ENCODE data around the gene RNU1-1.
A peak's percentile ranks its signal among the peaks of the same experiment; 100 is the strongest.
"Not testable (repeated sequence)": the region's sequence is repeated elsewhere in the genome, so short reads cannot be mapped to it uniquely, and the experiment has no call there.

The RNU1-1 gene

GRCh38 chr1:16514107-16515055 is at the start of gene RNU1-1:
RNU1-1 (minus strand) TSS chr1:16514285.
- DNase-seq = peak; percentile 80

- DNase-seq = not testable (repeated sequence)
Observed at GRCh38 chr1:16561035-16561434, 47.0 kb upstream of the RNU1-1 start.

- DNase-seq = not testable (repeated sequence)
Observed at GRCh38 chr1:16560498-16560897, 46.4 kb upstream of the RNU1-1 start.

GRCh38 chr1:16559688-16560087 is 45.6 kb upstream of the RNU1-1 start:
- DNase-seq = not testable (repeated sequence)

- not testable (repeated sequence) for DNase-seq
Observed at GRCh38 chr1:16557034-16557433, 42.9 kb upstream of the RNU1-1 start.

GRCh38 chr1:16553244-16553643 is 39.2 kb upstream of the RNU1-1 start:
- DNase-seq = not testable (repeated sequence)

GRCh38 chr1:16550212-16550918 is 36.3 kb upstream of the RNU1-1 start:
- DNase-seq = not testable (repeated sequence)

GRCh38 chr1:16549545-16549944 is 35.5 kb upstream of the RNU1-1 start:
- not testable (repeated sequence) for DNase-seq

- DNase-seq = not testable (repeated sequence)
Observed at GRCh38 chr1:16547502-16548241, 33.6 kb upstream of the RNU1-1 start.

GRCh38 chr1:16545682-16546095 is 31.6 kb upstream of the RNU1-1 start:
- not testable (repeated sequence) for DNase-seq

GRCh38 chr1:16540421-16540893 is 26.4 kb upstream of the RNU1-1 start:
- not testable (repeated sequence) for DNase-seq

- not testable (repeated sequence) for DNase-seq
Observed at GRCh38 chr1:16537528-16537927, 23.4 kb upstream of the RNU1-1 start.

- not testable (repeated sequence) for DNase-seq
Observed at GRCh38 chr1:16536796-16537195, 22.7 kb upstream of the RNU1-1 start.

- DNase-seq = not testable (repeated sequence)
Observed at GRCh38 chr1:16535898-16536297, 21.8 kb upstream of the RNU1-1 start.

GRCh38 chr1:16535487-16535886 is 21.4 kb upstream of the RNU1-1 start:
- DNase-seq = not testable (repeated sequence)

GRCh38 chr1:16534829-16535456 is 20.9 kb upstream of the RNU1-1 start:
- DNase-seq = not testable (repeated sequence)

- not testable (repeated sequence) for DNase-seq
Observed at GRCh38 chr1:16534239-16534828, 20.2 kb upstream of the RNU1-1 start.

GRCh38 chr1:16532235-16532991 is 18.3 kb upstream of the RNU1-1 start:
- not testable (repeated sequence) for DNase-seq

- DNase-seq = not testable (repeated sequence)
Observed at GRCh38 chr1:16528338-16528737, 14.3 kb upstream of the RNU1-1 start.

GRCh38 chr1:16525769-16526168 is 11.7 kb upstream of the RNU1-1 start:
- not testable (repeated sequence) for DNase-seq

- not testable (repeated sequence) for DNase-seq
Observed at GRCh38 chr1:16521679-16522078, 7.6 kb upstream of the RNU1-1 start.
